H9 (cell line): ENCODE measurements around the gene PCDHGA3. TPM values are rescaled to one million over a fixed set of nuclear protein-coding genes. Genes with fewer than 3 reads are reported as not detected.

ENCODE experiments used
- DNase-seq: peaks from one replicate; pipeline ENCODE4 v3.0.0-alpha.2; 2017
- H2AFZ ChIP-seq: one replicate; pipeline ENCODE4 v1.6.1; 2013; ENCODE audit warnings: mild to moderate bottlenecking, low read length, control low read depth, moderate library complexity
- H2AK5ac ChIP-seq: 2 replicates; pipeline ENCODE4 v1.6.1; 2013; ENCODE audit warnings: low read length, control low read depth, mixed read lengths; ENCODE audit not compliant: insufficient read length
- H2BK120ac ChIP-seq: one replicate; pipeline ENCODE4 v1.6.1; 2013; ENCODE audit warnings: low read depth, mild to moderate bottlenecking, low read length, control low read depth, inconsistent platforms; ENCODE audit not compliant: poor library complexity, severe bottlenecking
- H2BK12ac ChIP-seq: 2 replicates; pipeline ENCODE4 v1.6.1; 2013; ENCODE audit warnings: low read length, control low read depth, mixed read lengths, low read depth; ENCODE audit not compliant: insufficient read length
- H2BK15ac ChIP-seq: 2 replicates; pipeline ENCODE4 v1.6.1; 2013; ENCODE audit warnings: low read depth, low read length, control low read depth
- H2BK20ac ChIP-seq: one replicate; pipeline ENCODE4 v1.6.1; 2013; ENCODE audit warnings: low read depth, mild to moderate bottlenecking, low read length, control low read depth, inconsistent platforms; ENCODE audit not compliant: poor library complexity, severe bottlenecking
- H2BK5ac ChIP-seq: 2 replicates; pipeline ENCODE4 v1.6.1; 2013; ENCODE audit warnings: low read length, control low read depth, mixed read lengths; ENCODE audit not compliant: insufficient read length
- H3K14ac ChIP-seq: 2 replicates; pipeline ENCODE4 v1.6.1; 2013; ENCODE audit warnings: low read length, control low read depth; ENCODE audit not compliant: insufficient read depth
- H3K18ac ChIP-seq: 2 replicates; pipeline ENCODE4 v1.6.1; 2013; ENCODE audit warnings: low read depth, mild to moderate bottlenecking, mixed read lengths, low read length, control low read depth; ENCODE audit not compliant: insufficient read length
- H3K23ac ChIP-seq: 2 replicates; pipeline ENCODE4 v1.6.1; 2013; ENCODE audit warnings: low read length, control low read depth, mixed read lengths, low read depth; ENCODE audit not compliant: insufficient read length
- H3K23me2 ChIP-seq: 2 replicates; pipeline ENCODE4 v1.6.1; 2013; ENCODE audit warnings: low read depth, mild to moderate bottlenecking, mixed read lengths, low read length, control low read depth; ENCODE audit not compliant: insufficient read length, poor library complexity, severe bottlenecking
- H3K27ac ChIP-seq: 2 replicates; pipeline ENCODE4 v1.5.1; 2013; ENCODE audit warnings: low read length, control low read depth, mixed read lengths, low read depth; ENCODE audit not compliant: insufficient read length
- H3K27me3 ChIP-seq: 2 replicates; pipeline ENCODE4 v1.6.1; 2013; ENCODE audit warnings: low read length, control low read depth, inconsistent platforms; ENCODE audit not compliant: insufficient read depth
- H3K4ac ChIP-seq: 2 replicates; pipeline ENCODE4 v1.6.1; 2013; ENCODE audit warnings: low read depth, mild to moderate bottlenecking, control low read depth, inconsistent platforms, low read length, moderate library complexity
- H3K4me1 ChIP-seq: 2 replicates; pipeline ENCODE4 v1.6.1; 2013; ENCODE audit warnings: low read length, control low read depth, inconsistent platforms; ENCODE audit not compliant: insufficient read depth
- H3K4me2 ChIP-seq: 2 replicates; pipeline ENCODE4 v1.6.1; 2013; ENCODE audit warnings: low read length, control low read depth, mixed read lengths; ENCODE audit not compliant: insufficient read length, insufficient read depth
- H3K56ac ChIP-seq: 2 replicates; pipeline ENCODE4 v1.6.1; 2013; ENCODE audit warnings: low read depth, mild to moderate bottlenecking, mixed read lengths, low read length, control low read depth; ENCODE audit not compliant: insufficient read length
- H3K79me1 ChIP-seq: 2 replicates; pipeline ENCODE4 v1.6.1; 2013; ENCODE audit warnings: low read depth, mild to moderate bottlenecking, moderate library complexity, low read length, control low read depth, inconsistent platforms; ENCODE audit not compliant: insufficient read depth, poor library complexity, severe bottlenecking
- H3K79me2 ChIP-seq: 2 replicates; pipeline ENCODE4 v1.6.1; 2013; ENCODE audit warnings: low read length, control low read depth, inconsistent platforms; ENCODE audit not compliant: insufficient read depth
- H3K9ac ChIP-seq: 2 replicates; pipeline ENCODE4 v1.6.1; 2013; ENCODE audit warnings: low read length, control low read depth, mixed read lengths; ENCODE audit not compliant: insufficient read length; ENCODE audit errors: extremely low read depth
- H3K9me3 ChIP-seq: one replicate; pipeline ENCODE4 v1.6.1; 2013; ENCODE audit warnings: low read depth, low read length, inconsistent platforms; ENCODE audit not compliant: control insufficient read depth
- H3T11ph ChIP-seq: one replicate; pipeline ENCODE4 v1.6.1; 2013; ENCODE audit warnings: mild to moderate bottlenecking, low read length, control low read depth, inconsistent platforms
- H4K20me1 ChIP-seq: one replicate; pipeline ENCODE4 v1.6.1; 2013; ENCODE audit not compliant: control insufficient read depth, insufficient read length, insufficient read depth
- H4K5ac ChIP-seq: 2 replicates; pipeline ENCODE4 v1.6.1; 2013; ENCODE audit warnings: low read depth, mild to moderate bottlenecking, mixed read lengths, low read length, control low read depth; ENCODE audit not compliant: insufficient read length
- H4K8ac ChIP-seq: replicated peaks from 2 replicates; pipeline ENCODE4 v1.6.1; 2013; ENCODE audit warnings: low read length, control low read depth, mixed read lengths, low read depth; ENCODE audit not compliant: insufficient read length
- H4K91ac ChIP-seq: 2 replicates; pipeline ENCODE4 v1.6.1; 2013; ENCODE audit warnings: low read depth, mild to moderate bottlenecking, moderate library complexity, mixed read lengths, low read length, control low read depth; ENCODE audit not compliant: insufficient read length
- H3K27ac Mint-ChIP-seq, 3 experiments: 2 replicates in 2 of 3; 3 replicates in 1 of 3; pipeline ENCODE4 v1.8.0; 2020 to 2021; ENCODE audit warnings: mixed read lengths in 3 of 3, mild to moderate bottlenecking in 1 of 3, moderate library complexity in 1 of 3
- H3K27me3 Mint-ChIP-seq: 2 replicates; pipeline ENCODE4 v1.8.0; 2021; ENCODE audit warnings: low read depth, mild to moderate bottlenecking, moderate library complexity, mixed read lengths
- H3K36me3 Mint-ChIP-seq, 3 experiments: 2 replicates in 2 of 3; 3 replicates in 1 of 3; pipeline ENCODE4 v1.8.0; 2020 to 2021; ENCODE audit warnings: low read depth in 3 of 3, mixed read lengths in 3 of 3; ENCODE audit not compliant: insufficient read depth in 1 of 3
- H3K4me1 Mint-ChIP-seq, 2 experiments: 2 replicates each; pipeline ENCODE4 v1.8.0; 2020; ENCODE audit warnings: mixed read lengths in 2 of 2
- H3K4me3 Mint-ChIP-seq, 2 experiments: 2 replicates in 1 of 2; 3 replicates in 1 of 2; pipeline ENCODE4 v1.8.0; 2020 to 2021; ENCODE audit warnings: mild to moderate bottlenecking in 2 of 2, mixed read lengths in 2 of 2, moderate library complexity in 1 of 2
- H3K9me3 Mint-ChIP-seq, 2 experiments: 2 replicates in 1 of 2; 3 replicates in 1 of 2; pipeline ENCODE4 v1.8.0; 2020; ENCODE audit warnings: mild to moderate bottlenecking in 2 of 2, mixed read lengths in 2 of 2, moderate library complexity in 1 of 2
- WGBS: extraction: QIAGEN DNeasy Blood & Tissue Kit; methylation state at CpG from one replicate; pipeline ENCODE4 v1.1.7; 2013; ENCODE audit warnings: missing lambda C conversion rate, low lambda C conversion rate, mixed read lengths; ENCODE audit not compliant: insufficient read length; ENCODE audit errors: extremely low coverage; 5-methylcytosine and 5-hydroxymethylcytosine counted together
- total RNA-seq: library from RNA; stranded (reverse); gene quantifications from 2 replicates; pipeline ENCODE4 v1.2.1, GENCODE V29; 2021
- TF ChIP-seq, protein P1 (sequence below): fragments of 200-600 bp; sonication (generic); conservative IDR thresholded peaks from 3 replicates; pipeline ENCODE4 v1.8.0; 2021; ENCODE audit warnings: antibody characterized with exemption, mild to moderate bottlenecking

The PCDHGA3 gene
- total RNA-seq, 1 experiment from 2014 or later: 0.94 TPM

DNA sequence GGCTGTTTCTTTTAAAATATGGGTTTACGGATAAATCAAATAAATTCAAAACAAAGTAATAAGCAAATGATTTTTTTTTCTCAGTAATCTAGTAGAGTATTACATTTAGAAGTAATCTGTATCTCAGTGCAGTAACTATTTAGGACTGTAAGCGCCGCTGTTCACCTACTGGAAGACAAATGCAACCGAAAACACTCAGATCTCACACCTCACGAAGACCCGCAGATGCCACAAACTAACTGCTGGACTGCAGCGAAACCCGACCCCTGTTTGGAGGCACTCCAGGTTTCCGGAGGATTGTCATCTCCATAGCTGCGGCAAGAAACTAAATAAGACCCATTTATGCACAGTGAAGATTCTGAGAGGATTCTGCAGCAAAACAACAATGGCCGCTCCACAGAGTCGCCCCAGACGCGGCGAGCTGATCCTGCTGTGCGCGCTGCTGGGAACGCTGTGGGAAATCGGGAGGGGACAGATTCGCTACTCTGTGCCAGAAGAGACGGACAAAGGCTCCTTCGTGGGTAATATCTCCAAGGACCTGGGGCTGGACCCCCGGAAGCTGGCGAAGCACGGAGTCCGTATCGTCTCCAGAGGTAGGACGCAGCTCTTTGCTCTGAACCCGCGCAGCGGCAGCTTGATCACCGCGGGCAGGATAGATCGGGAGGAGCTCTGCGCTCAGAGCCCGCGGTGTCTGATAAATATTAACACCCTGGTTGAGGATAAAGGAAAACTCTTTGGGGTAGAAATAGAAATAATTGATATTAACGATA lies 49.0 kb downstream of the PCDHGA3 start, which contains the start of gene PCDHGA8:
Gene PCDHGA8 (plus strand): TSS at position 205 of the 770 bp plus-strand sequence. CDS start 181 bp downstream, at position 386.
- peaks cover 29 to 64% (median 56%) of the 10 kb centered on the region in 3 experiments for H3K36me3 Mint-ChIP-seq
- H3K27ac ChIP-seq: no peak within 1 kb of the TSS
- no CpG with 5 or more reads among the region's 38 CpGs for WGBS
- no peaks in the 10 kb centered on the region for H3K23me2 ChIP-seq
- no peak within 1 kb of the TSS for H3K56ac ChIP-seq
- H3K79me1 ChIP-seq: no peaks in the 10 kb centered on the region
- peaks cover 53% of the 10 kb centered on the region for H3K9me3 ChIP-seq
- H4K8ac ChIP-seq: no peak within 1 kb of the TSS
- H3K27me3 Mint-ChIP-seq: peaks cover 10% of the 10 kb centered on the region
- no peak within 1 kb of the TSS for H3T11ph ChIP-seq
- no peak within 1 kb of the TSS for H3K4ac ChIP-seq
- H3K27me3 ChIP-seq: no peaks in the 10 kb centered on the region
- H3K23ac ChIP-seq: no peak within 1 kb of the TSS
- no peak within 1 kb of the TSS for H2AFZ ChIP-seq
- no peak within 1 kb of the TSS for H2BK120ac ChIP-seq
- H4K20me1 ChIP-seq: no peaks in the 10 kb centered on the region
- no peak within 1 kb of the TSS for H2BK12ac ChIP-seq
- no peaks in the 10 kb centered on the region for H3K4me1 Mint-ChIP-seq
- H3K4me2 ChIP-seq: no peak within 1 kb of the TSS
- 0 out of 2 replicates have a peak, but pooled peaks cover 2% of the 10 kb centered on the region for H3K4me1 ChIP-seq
- TF ChIP-seq, protein P1, sequence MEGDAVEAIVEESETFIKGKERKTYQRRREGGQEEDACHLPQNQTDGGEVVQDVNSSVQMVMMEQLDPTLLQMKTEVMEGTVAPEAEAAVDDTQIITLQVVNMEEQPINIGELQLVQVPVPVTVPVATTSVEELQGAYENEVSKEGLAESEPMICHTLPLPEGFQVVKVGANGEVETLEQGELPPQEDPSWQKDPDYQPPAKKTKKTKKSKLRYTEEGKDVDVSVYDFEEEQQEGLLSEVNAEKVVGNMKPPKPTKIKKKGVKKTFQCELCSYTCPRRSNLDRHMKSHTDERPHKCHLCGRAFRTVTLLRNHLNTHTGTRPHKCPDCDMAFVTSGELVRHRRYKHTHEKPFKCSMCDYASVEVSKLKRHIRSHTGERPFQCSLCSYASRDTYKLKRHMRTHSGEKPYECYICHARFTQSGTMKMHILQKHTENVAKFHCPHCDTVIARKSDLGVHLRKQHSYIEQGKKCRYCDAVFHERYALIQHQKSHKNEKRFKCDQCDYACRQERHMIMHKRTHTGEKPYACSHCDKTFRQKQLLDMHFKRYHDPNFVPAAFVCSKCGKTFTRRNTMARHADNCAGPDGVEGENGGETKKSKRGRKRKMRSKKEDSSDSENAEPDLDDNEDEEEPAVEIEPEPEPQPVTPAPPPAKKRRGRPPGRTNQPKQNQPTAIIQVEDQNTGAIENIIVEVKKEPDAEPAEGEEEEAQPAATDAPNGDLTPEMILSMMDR: no peak
- H2BK20ac ChIP-seq: no peak within 1 kb of the TSS
- no peak within 1 kb of the TSS for H4K91ac ChIP-seq
- DNase-seq: no peak
- H3K9me3 Mint-ChIP-seq: peaks cover 62 to 76% of the 10 kb centered on the region in 2 experiments
- H2BK5ac ChIP-seq: no peak within 1 kb of the TSS
- H4K5ac ChIP-seq: no peak within 1 kb of the TSS
- no peak within 1 kb of the TSS for H3K9ac ChIP-seq
- H3K27ac Mint-ChIP-seq: 0 out of 7 replicates have a peak within 1 kb of the TSS, but pooled peaks of 1 of the 3 experiments have one; percentile 59
- no peaks in the 10 kb centered on the region for H3K79me2 ChIP-seq
- H3K18ac ChIP-seq: no peak within 1 kb of the TSS
- H2BK15ac ChIP-seq: no peak within 1 kb of the TSS
- H3K14ac ChIP-seq: no peak within 1 kb of the TSS
- H3K4me3 Mint-ChIP-seq: no peak within 1 kb of the TSS
- H2AK5ac ChIP-seq: no peak within 1 kb of the TSS
